NCI-H1436 (cell line): ENCODE measurements around the gene HOXC5.

Source experiments
- DNase-seq: peaks from one replicate; lab custom pipeline; 2025; lab: John Stamatoyannopoulos, UW

HOXC5 gene

GRCh38 chr12:54032627-54033100 lies at the start of gene HOXC5:
TSS of gene HOXC5 (plus strand) at chr12:54033050. CDS start at chr12:54033123, 73 bp downstream.
- peak; percentile 35 for DNase-seq

- no peak for DNase-seq
These were observed 49.3 kb upstream of the HOXC5 start for GRCh38 chr12:53983568-53983949.

GRCh38 chr12:53983950-53984572 lies 48.8 kb upstream of the HOXC5 start:
- DNase-seq = no peak

- DNase-seq = peak; percentile 48
These were observed 47.8 kb upstream of the HOXC5 start, which contains the start of gene HOXC10 for GRCh38 chr12:53984901-53985691. TSS of gene HOXC10 (plus strand) at chr12:53985146. CDS start at chr12:53985260, 114 bp downstream.

- DNase-seq = no peak
These were observed 47.2 kb upstream of the HOXC5 start for GRCh38 chr12:53985692-53985993.

- DNase-seq = no peak
These were observed 46.7 kb upstream of the HOXC5 start for GRCh38 chr12:53985994-53986685.

GRCh38 chr12:53986686-53987483 lies 46.0 kb upstream of the HOXC5 start:
- DNase-seq = no peak

GRCh38 chr12:53987787-53988230 lies 45.0 kb upstream of the HOXC5 start:
- DNase-seq = no peak

- no peak for DNase-seq
These were observed 44.2 kb upstream of the HOXC5 start for GRCh38 chr12:53988541-53989226.

- peak; percentile 19 for DNase-seq
These were observed 43.4 kb upstream of the HOXC5 start for GRCh38 chr12:53989227-53990113.

- no peak for DNase-seq
These were observed 42.4 kb upstream of the HOXC5 start for GRCh38 chr12:53990311-53991076.

GRCh38 chr12:53991077-53991460 lies 41.8 kb upstream of the HOXC5 start:
- DNase-seq = no peak

- no peak for DNase-seq
These were observed 40.4 kb upstream of the HOXC5 start for GRCh38 chr12:53992377-53992889.

- no peak for DNase-seq
These were observed 39.5 kb upstream of the HOXC5 start for GRCh38 chr12:53993162-53994008.

- DNase-seq = no peak
These were observed 38.9 kb upstream of the HOXC5 start for GRCh38 chr12:53994009-53994263.

- DNase-seq = no peak
These were observed 38.4 kb upstream of the HOXC5 start for GRCh38 chr12:53994264-53995001.

- no peak for DNase-seq
These were observed 37.9 kb upstream of the HOXC5 start for GRCh38 chr12:53995002-53995377.
